HG03045 (cell line): ENCODE data around the gene OSBPL6.
"Not testable (repeated sequence)": the region's sequence is repeated elsewhere in the genome, so short reads cannot be mapped to it uniquely, and the experiment has no call there.

ENCODE experiments used
- ATAC-seq: cut with Tn5 transposase; IDR thresholded peaks from one replicate; pipeline ENCODE4 v1.9.1; 2021; ENCODE audit warnings: mild to moderate bottlenecking, moderate library complexity; ENCODE audit not compliant: unreplicated experiment

The OSBPL6 gene

GRCh38 chr2:178193823-178194599 is at the start of gene OSBPL6:
Gene OSBPL6, plus strand, starts transcription at chr2:178194512. Its CDS starts 111,673 bp downstream, at chr2:178306185.
- peak; percentile 94 for ATAC-seq

GRCh38 chr2:178152033-178152432 is 42.3 kb upstream of the OSBPL6 start:
- ATAC-seq: no peak

GRCh38 chr2:178152542-178152941 is 41.8 kb upstream of the OSBPL6 start:
- ATAC-seq: no peak

- no peak for ATAC-seq
Observed at GRCh38 chr2:178152977-178153376, 41.3 kb upstream of the OSBPL6 start.

- ATAC-seq: not testable (repeated sequence)
Observed at GRCh38 chr2:178153878-178154277, 40.4 kb upstream of the OSBPL6 start.

- no peak for ATAC-seq
Observed at GRCh38 chr2:178155524-178155923, 38.8 kb upstream of the OSBPL6 start.

- no peak for ATAC-seq
Observed at GRCh38 chr2:178157574-178157973, 36.7 kb upstream of the OSBPL6 start.

- no peak for ATAC-seq
Observed at GRCh38 chr2:178159966-178160365, 34.3 kb upstream of the OSBPL6 start.

GRCh38 chr2:178160601-178161000 is 33.7 kb upstream of the OSBPL6 start:
- no peak for ATAC-seq

- ATAC-seq: no peak
Observed at GRCh38 chr2:178163395-178163794, 30.9 kb upstream of the OSBPL6 start.

GRCh38 chr2:178163911-178164310 is 30.4 kb upstream of the OSBPL6 start:
- ATAC-seq: no peak

- ATAC-seq: no peak
Observed at GRCh38 chr2:178173657-178174056, 20.7 kb upstream of the OSBPL6 start.

GRCh38 chr2:178177066-178177679 is 17.1 kb upstream of the OSBPL6 start:
- no peak for ATAC-seq

GRCh38 chr2:178180648-178181047 is 13.7 kb upstream of the OSBPL6 start:
- ATAC-seq: not testable (repeated sequence)

GRCh38 chr2:178187861-178188260 is 6.5 kb upstream of the OSBPL6 start:
- no peak for ATAC-seq

- ATAC-seq: no peak
Observed at GRCh38 chr2:178188466-178188865, 5.8 kb upstream of the OSBPL6 start.

- no peak for ATAC-seq
Observed at GRCh38 chr2:178191004-178191508, 3.3 kb upstream of the OSBPL6 start.

- ATAC-seq: no peak
Observed at GRCh38 chr2:178191511-178191910, 2.8 kb upstream of the OSBPL6 start.

- no peak for ATAC-seq
Observed at GRCh38 chr2:178193496-178193822, 853 bp upstream of the OSBPL6 start.

- peak; percentile 21 for ATAC-seq
Observed at GRCh38 chr2:178194600-178195389, 483 bp downstream of the OSBPL6 start.

- no peak for ATAC-seq
Observed at GRCh38 chr2:178195390-178196166, 1.3 kb downstream of the OSBPL6 start.
